Eye (tissue), 1 donor: ENCODE data around the gene HMGB4.

Experiments used
- DNase-seq: peaks from one replicate; pipeline ENCODE4 v3.0.0-alpha.2; 2015

HMGB4 gene

GRCh38 chr1:33863779-33864178 lies at the start of gene HMGB4:
Gene HMGB4 (plus strand): TSS chr1:33864079. CDS start chr1:33864192, 113 bp downstream.
- DNase-seq, result no peak

GRCh38 chr1:33814166-33814565 lies 49.7 kb upstream of the HMGB4 start:
- no peak for DNase-seq

- DNase-seq, result no peak
Measured at GRCh38 chr1:33815061-33815460, 48.8 kb upstream of the HMGB4 start.

- DNase-seq, result peak; percentile 1
Measured at GRCh38 chr1:33818071-33818470, 45.8 kb upstream of the HMGB4 start.

- no peak for DNase-seq
Measured at GRCh38 chr1:33819290-33819912, 44.5 kb upstream of the HMGB4 start.

- no peak for DNase-seq
Measured at GRCh38 chr1:33819913-33820311, 44.0 kb upstream of the HMGB4 start.

- DNase-seq, result no peak
Measured at GRCh38 chr1:33820804-33821203, 43.1 kb upstream of the HMGB4 start.

- DNase-seq, result no peak
Measured at GRCh38 chr1:33821291-33821690, 42.6 kb upstream of the HMGB4 start.

GRCh38 chr1:33822396-33822795 lies 41.5 kb upstream of the HMGB4 start:
- DNase-seq, result no peak

- no peak for DNase-seq
Measured at GRCh38 chr1:33823401-33823800, 40.5 kb upstream of the HMGB4 start.

- DNase-seq, result no peak
Measured at GRCh38 chr1:33823830-33824229, 40.0 kb upstream of the HMGB4 start.

- DNase-seq, result no peak
Measured at GRCh38 chr1:33824321-33824720, 39.6 kb upstream of the HMGB4 start.

- DNase-seq, result no peak
Measured at GRCh38 chr1:33824971-33825370, 38.9 kb upstream of the HMGB4 start.

- no peak for DNase-seq
Measured at GRCh38 chr1:33825506-33825905, 38.4 kb upstream of the HMGB4 start.

- DNase-seq, result no peak
Measured at GRCh38 chr1:33826311-33826710, 37.6 kb upstream of the HMGB4 start.

GRCh38 chr1:33826711-33827110 lies 37.2 kb upstream of the HMGB4 start:
- no peak for DNase-seq

GRCh38 chr1:33828059-33828458 lies 35.8 kb upstream of the HMGB4 start:
- DNase-seq, result no peak

GRCh38 chr1:33828654-33829053 lies 35.2 kb upstream of the HMGB4 start:
- DNase-seq, result no peak

- no peak for DNase-seq
Measured at GRCh38 chr1:33836911-33837310, 27.0 kb upstream of the HMGB4 start.

- no peak for DNase-seq
Measured at GRCh38 chr1:33837635-33838034, 26.2 kb upstream of the HMGB4 start.

- no peak for DNase-seq
Measured at GRCh38 chr1:33841494-33841893, 22.4 kb upstream of the HMGB4 start.

- DNase-seq, result no peak
Measured at GRCh38 chr1:33842348-33842747, 21.5 kb upstream of the HMGB4 start.

GRCh38 chr1:33844166-33844565 lies 19.7 kb upstream of the HMGB4 start:
- DNase-seq, result no peak

- no peak for DNase-seq
Measured at GRCh38 chr1:33846861-33847260, 17.0 kb upstream of the HMGB4 start.

- DNase-seq, result no peak
Measured at GRCh38 chr1:33848205-33848937, 15.5 kb upstream of the HMGB4 start.
